Stomach (tissue), 9 donors: ENCODE data around the gene SURF6. TPM values are rescaled to one million over a fixed set of nuclear protein-coding genes. Genes with fewer than 3 reads are reported as not detected.

Source experiments
- DNase-seq, 2 donors: peaks; one replicate each; pipeline versions ENCODE4 v3.0.0 to v3.0.0-alpha.2; 2013 to 2019
- H3K27ac ChIP-seq, 5 donors: fragments of 200-600 bp in 4 of 5; sonication (generic) in 4 of 5; one replicate each; pipeline ENCODE4 v1.5.1; 2013 to 2019; ENCODE audit warnings: mild to moderate bottlenecking in 1 of 5, moderate library complexity in 1 of 5
- H3K27me3 ChIP-seq, 3 donors: fragments of 200-600 bp; sonication (generic); one replicate each; pipeline ENCODE4 v1.5.1; 2017 to 2019; ENCODE audit warnings: mixed run types in 1 of 3
- H3K36me3 ChIP-seq, 4 donors: fragments of 200-600 bp; sonication (generic); 1 replicate in 3 of 4; 2 replicates in 1 of 4; pipeline ENCODE4 v1.5.1; 2016 to 2019
- H3K4me1 ChIP-seq, 4 donors: fragments of 200-600 bp; sonication (generic); one replicate each; pipeline ENCODE4 v1.5.1; 2016 to 2019
- H3K4me3 ChIP-seq, 4 donors: fragments of 200-600 bp; sonication (generic) in 3 of 4; one replicate each; pipeline ENCODE4 v1.5.1; 2016 to 2019; ENCODE audit warnings: mild to moderate bottlenecking in 1 of 4
- H3K9me3 ChIP-seq, 4 donors: fragments of 200-600 bp; sonication (generic); one replicate each; pipeline ENCODE4 v1.5.1; 2016 to 2019
- EP300 ChIP-seq: sonication (generic); formaldehyde crosslinking; IDR thresholded peaks from one replicate; pipeline ENCODE4 v1.6.1; 2017; ENCODE audit warnings: antibody characterized with exemption
- POLR2A ChIP-seq, 4 donors: fragments of 450-650 bp; IDR thresholded peaks; one replicate each; pipeline ENCODE4 v1.6.1; 2016; ENCODE audit warnings: antibody characterized with exemption in 4 of 4, control low read depth in 2 of 4, mild to moderate bottlenecking in 1 of 4, moderate library complexity in 1 of 4
- POLR2AphosphoS5 ChIP-seq, 3 donors: sonication (generic); formaldehyde crosslinking; IDR thresholded peaks; one replicate each; pipeline ENCODE4 v1.6.1; 2016; ENCODE audit warnings: antibody characterized with exemption in 3 of 3
- WGBS, 5 donors: extraction: QIAGEN DNeasy Blood & Tissue Kit in 3 of 5; methylation state at CpG; one replicate each; pipeline versions ENCODE4 v1.1.5 to v1.1.7; 2013 to 2018; 5-methylcytosine and 5-hydroxymethylcytosine counted together
- intact Hi-C: fragments of 100-400 bp; cut with DNase I; formaldehyde crosslinking; loops from one replicate; pipeline ENCODE4 v1.15.1; 2023; ENCODE audit warnings: low total_unique reads
- polyA plus RNA-seq, 3 donors: library from polyadenylated mRNA; stranded (reverse); fragments of 200-250 nt; gene quantifications; one replicate each; pipeline ENCODE4 v1.2.3, GENCODE V29; 2013
- total RNA-seq, 5 donors: library from RNA; depleted of rRNA; stranded (reverse); fragments of >200 nt; gene quantifications; one replicate each; pipeline versions ENCODE4 v1.1.0 to v1.2.3, GENCODE V29; 2014 to 2016
- TF ChIP-seq, protein P1 (sequence below), 7 experiments: fragments of 450-650 bp in 4 of 7; fragments of 200-600 bp in 3 of 7; sonication (generic) in 3 of 7; IDR thresholded peaks; one replicate each; pipeline ENCODE4 v1.5.1; 2016 to 2019; ENCODE audit warnings: antibody characterized with exemption in 7 of 7, control low read depth in 2 of 7, mild to moderate bottlenecking in 1 of 7
- donor health status: healthy with polysubstance abuse.
- donor health status: Bipolar disorder and iron deficiency.
- donor health status: healthy.

The SURF6 gene
- total and polyA plus RNA-seq, 8 donors: 2.9 to 138 (median 14.1) TPM

GRCh38 chr9:133357656-133358055 is 21.7 kb upstream of the SURF6 start:
- WGBS, 5 donors: 57 to 82% (median 69%) methylated on average over 10 to 14 of the region's 14 CpGs
- Histone ChIP-seq H3K27me3 (no peaks in the 10 kb centered on the region), H3K4me3 (peak overlapping the region in 2 of 4 donors; percentile 92 to 97), H3K4me1 (peaks cover 31 to 66% (median 59%) of the 10 kb centered on the region in 4 donors), H3K9me3 (no peaks in the 10 kb centered on the region), H3K36me3 (peaks cover 30 to 62% (median 55%) of the 10 kb centered on the region in 4 donors), H3K27ac (no peak overlapping the region)
- intact Hi-C loops: no loop called here
- TF ChIP-seq POLR2AphosphoS5 (IDR thresholded peaks at IDR 0.05): no peak
- TF ChIP-seq EP300: no peak
- TF ChIP-seq, protein P1, sequence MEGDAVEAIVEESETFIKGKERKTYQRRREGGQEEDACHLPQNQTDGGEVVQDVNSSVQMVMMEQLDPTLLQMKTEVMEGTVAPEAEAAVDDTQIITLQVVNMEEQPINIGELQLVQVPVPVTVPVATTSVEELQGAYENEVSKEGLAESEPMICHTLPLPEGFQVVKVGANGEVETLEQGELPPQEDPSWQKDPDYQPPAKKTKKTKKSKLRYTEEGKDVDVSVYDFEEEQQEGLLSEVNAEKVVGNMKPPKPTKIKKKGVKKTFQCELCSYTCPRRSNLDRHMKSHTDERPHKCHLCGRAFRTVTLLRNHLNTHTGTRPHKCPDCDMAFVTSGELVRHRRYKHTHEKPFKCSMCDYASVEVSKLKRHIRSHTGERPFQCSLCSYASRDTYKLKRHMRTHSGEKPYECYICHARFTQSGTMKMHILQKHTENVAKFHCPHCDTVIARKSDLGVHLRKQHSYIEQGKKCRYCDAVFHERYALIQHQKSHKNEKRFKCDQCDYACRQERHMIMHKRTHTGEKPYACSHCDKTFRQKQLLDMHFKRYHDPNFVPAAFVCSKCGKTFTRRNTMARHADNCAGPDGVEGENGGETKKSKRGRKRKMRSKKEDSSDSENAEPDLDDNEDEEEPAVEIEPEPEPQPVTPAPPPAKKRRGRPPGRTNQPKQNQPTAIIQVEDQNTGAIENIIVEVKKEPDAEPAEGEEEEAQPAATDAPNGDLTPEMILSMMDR (IDR thresholded peaks at IDR 0.05): no peak
- TF ChIP-seq POLR2A (IDR thresholded peaks at IDR 0.05): no peak
- DNase-seq: no peak

DNA sequence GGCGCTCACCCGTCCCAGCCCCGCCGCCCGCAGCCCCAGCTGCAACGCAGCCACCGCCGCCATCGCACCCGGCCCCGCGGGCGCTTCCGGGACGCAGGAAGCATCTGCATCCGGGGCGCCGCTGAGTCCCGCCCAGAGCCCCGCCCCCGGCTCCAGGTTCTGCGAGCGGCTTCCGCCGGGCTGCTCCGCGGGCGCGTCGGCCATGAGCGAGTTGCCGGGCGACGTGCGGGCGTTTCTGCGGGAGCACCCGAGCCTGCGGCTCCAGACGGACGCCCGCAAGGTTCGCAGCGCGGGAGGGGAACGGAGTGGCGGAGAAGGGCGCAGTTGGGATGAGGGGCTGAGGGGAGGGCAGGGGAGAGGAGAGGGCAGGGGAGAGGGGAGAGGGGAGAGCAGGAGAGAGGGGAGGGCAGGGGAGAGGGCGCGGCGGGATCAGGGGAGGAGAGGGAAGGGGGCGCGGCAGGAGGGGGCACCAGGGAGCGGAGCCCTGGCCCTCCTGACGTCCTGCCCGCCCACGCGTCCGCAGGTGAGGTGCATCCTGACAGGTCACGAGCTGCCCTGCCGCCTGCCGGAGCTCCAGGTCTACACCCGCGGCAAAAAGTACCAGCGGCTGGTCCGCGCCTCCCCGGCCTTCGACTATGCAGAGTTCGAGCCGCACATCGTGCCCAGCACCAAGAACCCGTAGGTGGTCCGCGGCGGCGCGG is 20.6 kb upstream of the SURF6 start, which contains the start of the genes SURF1 and SURF2:
Gene SURF1, minus strand, starts transcription at position 97 of the 701 bp plus-strand sequence. Its CDS starts 34 bp downstream, at position 63.
Gene SURF2, plus strand, starts transcription at position 160 of the 701 bp plus-strand sequence. Its CDS starts 43 bp downstream, at position 203.
- DNase-seq: peak; percentile 93 to 96
- TF ChIP-seq POLR2AphosphoS5 (IDR thresholded peaks at IDR 0.05) (peak; percentile 52 to 93 (median 81)), POLR2A (IDR thresholded peaks at IDR 0.05) (no peak), EP300 (no peak)
- TF ChIP-seq, protein P1 (IDR thresholded peaks at IDR 0.05): peak in 1 of 7 experiments; percentile 10
- no peaks in the 10 kb centered on the region for H3K27me3 ChIP-seq
- intact Hi-C loops: no loop called here
- peaks cover 31 to 66% (median 61%) of the 10 kb centered on the region in 4 donors for H3K4me1 ChIP-seq
- H3K4me3 ChIP-seq: peak within 1 kb of the TSS; percentile 85 to 97 (median 92)
- 0 to 2% (median 1%) methylated on average over 32 to 78 of the region's 78 CpGs for WGBS, 5 donors
- peaks cover 30 to 62% (median 55%) of the 10 kb centered on the region in 4 donors for H3K36me3 ChIP-seq
- no peaks in the 10 kb centered on the region for H3K9me3 ChIP-seq
- H3K27ac ChIP-seq: peak within 1 kb of the TSS; percentile 52 to 92 (median 81)

DNA sequence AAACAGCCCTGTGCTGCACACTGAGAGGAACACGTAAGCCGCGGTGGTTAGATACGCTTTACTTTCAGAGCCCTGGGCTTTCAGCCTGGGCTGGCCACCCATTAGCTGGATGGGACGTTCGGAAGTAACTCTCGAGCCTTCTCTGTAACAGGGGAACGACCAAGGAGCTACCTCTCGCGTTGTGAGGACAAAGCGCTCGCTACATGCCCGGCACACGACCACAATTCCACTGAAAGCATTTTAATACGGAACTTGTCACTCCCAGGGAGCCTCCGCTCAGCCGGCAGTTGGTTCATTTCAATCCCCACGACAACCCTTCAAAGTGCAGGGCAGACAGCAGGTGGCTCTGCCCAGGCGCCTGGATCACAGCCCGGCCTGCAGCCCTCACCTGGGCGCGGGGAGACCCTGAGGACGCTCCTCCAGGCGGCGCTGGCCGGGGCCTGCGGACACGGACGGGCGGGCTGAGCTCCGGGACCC is 19.9 kb upstream of the SURF6 start:
- Histone ChIP-seq H3K9me3 (no peaks in the 10 kb centered on the region), H3K36me3 (peaks cover 30 to 62% (median 55%) of the 10 kb centered on the region in 4 donors), H3K27ac (peak overlapping the region; percentile 42 to 92 (median 81)), H3K27me3 (no peaks in the 10 kb centered on the region), H3K4me1 (peaks cover 30 to 70% (median 61%) of the 10 kb centered on the region in 4 donors), H3K4me3 (peak overlapping the region; percentile 85 to 97 (median 92))
- no peak for DNase-seq
- TF ChIP-seq EP300 (no peak), POLR2A (IDR thresholded peaks at IDR 0.05) (no peak), POLR2AphosphoS5 (IDR thresholded peaks at IDR 0.05) (no peak)
- TF ChIP-seq, protein P1 (IDR thresholded peaks at IDR 0.05): no peak
- 0 to 1% (median 0%) methylated on average over 14 to 31 of the region's 31 CpGs for WGBS, 5 donors
- intact Hi-C loops: no loop called here

DNA sequence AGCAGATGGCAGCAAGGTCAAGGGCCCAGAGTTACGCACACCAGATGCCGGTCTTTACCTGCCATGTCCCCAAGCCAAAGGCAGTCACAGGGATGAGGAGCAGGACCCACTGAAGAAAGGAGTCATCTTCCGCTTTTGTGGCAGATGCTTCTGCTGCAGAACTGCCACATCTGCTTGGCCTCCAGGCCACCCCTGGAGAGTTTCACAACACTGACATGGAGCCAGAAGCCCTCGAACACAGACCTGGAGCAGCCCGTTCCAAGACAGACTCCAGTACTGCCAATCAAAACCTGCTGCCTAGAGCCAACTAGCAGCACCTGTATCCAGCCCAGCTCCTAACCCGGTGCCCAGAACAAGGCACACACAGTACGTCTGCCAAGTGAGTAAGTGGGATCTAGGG is 18.8 kb upstream of the SURF6 start:
- peaks cover 38 to 62% (median 55%) of the 10 kb centered on the region in 4 donors for H3K36me3 ChIP-seq
- 80 to 94% (median 86%) methylated on average over 2 to 7 of the region's 7 CpGs for WGBS, 5 donors

More for the DNA sequence above, 18.8 kb upstream of the SURF6 start:
- DNase-seq: no peak
- Histone ChIP-seq H3K9me3 (no peaks in the 10 kb centered on the region), H3K4me1 (peaks cover 28 to 64% (median 55%) of the 10 kb centered on the region in 4 donors), H3K4me3 (peak overlapping the region in 1 of 4 donors; percentile 97), H3K27ac (no peak overlapping the region), H3K27me3 (no peaks in the 10 kb centered on the region)
- intact Hi-C loops: no loop called here
- TF ChIP-seq EP300 (no peak), POLR2A (IDR thresholded peaks at IDR 0.05) (no peak)
